MM.1S (cell line): ENCODE measurements around the gene CRYBB2.

Experiments
- DNase-seq: peaks from one replicate; pipeline ENCODE4 v3.0.0-alpha.2; 2015
- H2AFZ ChIP-seq: fragments of 300-600 bp; sonication (generic); 2 replicates; pipeline ENCODE4 v1.6.0; 2016; ENCODE audit warnings: antibody characterized with exemption, low read length
- H3F3A ChIP-seq: fragments of 300-600 bp; sonication (generic); 2 replicates; pipeline ENCODE4 v1.6.1; 2016; ENCODE audit warnings: mild to moderate bottlenecking, antibody characterized with exemption, low read length, moderate library complexity, mixed read lengths; ENCODE audit not compliant: insufficient read depth
- H3K27ac ChIP-seq: fragments of 300-600 bp; sonication (generic); 2 replicates; pipeline ENCODE4 v1.5.1; 2016; ENCODE audit warnings: mild to moderate bottlenecking, low read length
- H3K27me3 ChIP-seq: fragments of 300-600 bp; sonication (generic); replicated peaks from 2 replicates; pipeline ENCODE4 v1.6.0; 2016; ENCODE audit warnings: low read length; ENCODE audit not compliant: insufficient read depth
- H3K36me3 ChIP-seq: fragments of 300-600 bp; sonication (generic); replicated peaks from 2 replicates; pipeline ENCODE4 v1.6.1; 2016; ENCODE audit warnings: mild to moderate bottlenecking, low read length, mixed read lengths; ENCODE audit not compliant: insufficient read depth
- H3K4me1 ChIP-seq: fragments of 300-600 bp; sonication (generic); 2 replicates; pipeline ENCODE4 v1.6.1; 2016; ENCODE audit warnings: low read length, mixed read lengths
- H3K4me2 ChIP-seq: fragments of 300-600 bp; sonication (generic); 2 replicates; pipeline ENCODE4 v1.6.0; 2016; ENCODE audit warnings: low read depth, low read length
- H3K4me3 ChIP-seq: fragments of 300-600 bp; sonication (generic); 2 replicates; pipeline ENCODE4 v1.5.1; 2016; ENCODE audit warnings: low read length, mixed read lengths
- H3K79me2 ChIP-seq: fragments of 300-600 bp; sonication (generic); 2 replicates; pipeline ENCODE4 v1.6.1; 2016; ENCODE audit warnings: mixed run types, low read length, mixed read lengths
- H3K9ac ChIP-seq: fragments of 300-600 bp; sonication (generic); 2 replicates; pipeline ENCODE4 v1.6.1; 2016; ENCODE audit warnings: low read length, mixed read lengths
- H3K9me2 ChIP-seq: fragments of 300-600 bp; sonication (generic); replicated peaks from 2 replicates; pipeline ENCODE4 v1.6.1; 2016; ENCODE audit warnings: mild to moderate bottlenecking, low read length, mixed read lengths; ENCODE audit not compliant: insufficient read depth
- H3K9me3 ChIP-seq: fragments of 300-600 bp; sonication (generic); replicated peaks from 2 replicates; pipeline ENCODE4 v1.6.1; 2016; ENCODE audit warnings: mild to moderate bottlenecking, low read length, mixed read lengths; ENCODE audit not compliant: insufficient read depth
- H4K20me1 ChIP-seq: fragments of 300-600 bp; sonication (generic); 2 replicates; pipeline ENCODE4 v1.6.1; 2016; ENCODE audit warnings: mild to moderate bottlenecking, low read length, moderate library complexity, mixed read lengths; ENCODE audit not compliant: insufficient read depth
- CTCF ChIP-seq: fragments of 300-600 bp; sonication (generic); IDR thresholded peaks from 2 replicates; pipeline ENCODE4 v1.5.1; 2016; ENCODE audit warnings: antibody characterized with exemption, low read length, mixed read lengths
- EZH2 ChIP-seq: fragments of 300-600 bp; sonication (generic); optimal IDR thresholded peaks from 2 replicates; pipeline ENCODE3; 2017; ENCODE audit warnings: low read depth, mild to moderate bottlenecking, antibody characterized with exemption, low read length, mixed read lengths
- EZH2phosphoT487 ChIP-seq: fragments of 300-600 bp; sonication (generic); IDR thresholded peaks from 2 replicates; pipeline ENCODE4 v1.6.1; 2018; ENCODE audit warnings: antibody characterized with exemption, low read length

Gene CRYBB2

GRCh38 chr22:25219211-25219689 lies at the start of gene CRYBB2:
TSS of gene CRYBB2 (plus strand) at chr22:25219639. CDS start at chr22:25221430, 1,791 bp downstream.
- Histone ChIP-seq H3K36me3 (no peaks in the 10 kb centered on the region), H3K79me2 (no peaks in the 10 kb centered on the region), H3K27ac (no peak within 1 kb of the TSS), H3K4me2 (no peak within 1 kb of the TSS), H3K9ac (no peak within 1 kb of the TSS), H3K9me3 (no peaks in the 10 kb centered on the region), H3K4me1 (no peaks in the 10 kb centered on the region), H3K27me3 (peaks cover 68% of the 10 kb centered on the region), H3K9me2 (no peaks in the 10 kb centered on the region), H3F3A (no peaks in the 10 kb centered on the region), H2AFZ (no peak within 1 kb of the TSS), H4K20me1 (no peaks in the 10 kb centered on the region), H3K4me3 (no peak within 1 kb of the TSS)
- DNase-seq: no peak
- TF ChIP-seq EZH2phosphoT487: no peak
- TF ChIP-seq CTCF: no peak
- TF ChIP-seq EZH2: no peak

GRCh38 chr22:25170426-25170980 lies 48.9 kb upstream of the CRYBB2 start:
- H3K27me3 ChIP-seq: peaks cover 21% of the 10 kb centered on the region
- no peak for TF ChIP-seq EZH2phosphoT487
- TF ChIP-seq EZH2: no peak
- no peak for TF ChIP-seq CTCF
- DNase-seq: no peak
- H3K9me2 ChIP-seq: no peaks in the 10 kb centered on the region
- no peak overlapping the region for H3K4me2 ChIP-seq
- no peaks in the 10 kb centered on the region for H3F3A ChIP-seq
- no peaks in the 10 kb centered on the region for H3K9me3 ChIP-seq
- H3K4me1 ChIP-seq: no peaks in the 10 kb centered on the region
- H3K9ac ChIP-seq: no peak overlapping the region
- H3K27ac ChIP-seq: no peak overlapping the region
- H3K4me3 ChIP-seq: no peak overlapping the region
- no peak overlapping the region for H2AFZ ChIP-seq
- no peaks in the 10 kb centered on the region for H3K36me3 ChIP-seq
- no peaks in the 10 kb centered on the region for H4K20me1 ChIP-seq
- H3K79me2 ChIP-seq: no peaks in the 10 kb centered on the region

- H3K79me2 ChIP-seq: no peaks in the 10 kb centered on the region
- no peak overlapping the region for H2AFZ ChIP-seq
- no peaks in the 10 kb centered on the region for H3K4me1 ChIP-seq
- DNase-seq: no peak
- no peak overlapping the region for H3K27ac ChIP-seq
- H3K36me3 ChIP-seq: no peaks in the 10 kb centered on the region
- no peaks in the 10 kb centered on the region for H3F3A ChIP-seq
- no peaks in the 10 kb centered on the region for H4K20me1 ChIP-seq
- H3K4me2 ChIP-seq: no peak overlapping the region
- TF ChIP-seq EZH2phosphoT487 (no peak), CTCF (peak; percentile 32)
- no peaks in the 10 kb centered on the region for H3K9me2 ChIP-seq
- H3K4me3 ChIP-seq: no peak overlapping the region
- no peak overlapping the region for H3K9ac ChIP-seq
- no peaks in the 10 kb centered on the region for H3K9me3 ChIP-seq
- H3K27me3 ChIP-seq: peaks cover 21% of the 10 kb centered on the region
Observed at GRCh38 chr22:25172153-25172552, 47.3 kb upstream of the CRYBB2 start.
